ENCODE results near the gene TBX20. TPM values are rescaled to one million over a fixed set of nuclear protein-coding genes. Genes with fewer than 3 reads are reported as not detected.

TBX20 gene
- total RNA-seq, 1 donor from 2014 or later = 0.36 TPM

GRCh38 chr7:35263396-35263795 lies 9.5 kb upstream of the TBX20 start:
- TF ChIP-seq CTCF (IDR thresholded peaks at IDR 0.05; ENCODE audit: unreplicated experiment) = no peak
- Mint-ChIP-seq H3K9me3 (ENCODE audit: unreplicated experiment) (no peaks in the 10 kb centered on the region), H3K36me3 (ENCODE audit: low read depth, unreplicated experiment) (no peaks in the 10 kb centered on the region), H3K4me3 (ENCODE audit: unreplicated experiment) (no peak overlapping the region), H3K4me1 (ENCODE audit: unreplicated experiment) (peaks cover 14% of the 10 kb centered on the region), H3K27me3 (ENCODE audit: unreplicated experiment) (peaks cover 12% of the 10 kb centered on the region), H3K27ac (ENCODE audit: unreplicated experiment) (no peak overlapping the region)
- DNase-seq (ENCODE audit: low spot score) = no peak

- no peak for DNase-seq (ENCODE audit: low spot score)
- Mint-ChIP-seq H3K27ac (ENCODE audit: unreplicated experiment) (no peak overlapping the region), H3K27me3 (ENCODE audit: unreplicated experiment) (peaks cover 13% of the 10 kb centered on the region), H3K9me3 (ENCODE audit: unreplicated experiment) (no peaks in the 10 kb centered on the region), H3K4me3 (ENCODE audit: unreplicated experiment) (no peak overlapping the region), H3K4me1 (ENCODE audit: unreplicated experiment) (peaks cover 19% of the 10 kb centered on the region), H3K36me3 (ENCODE audit: low read depth, unreplicated experiment) (no peaks in the 10 kb centered on the region)
- TF ChIP-seq CTCF (IDR thresholded peaks at IDR 0.05; ENCODE audit: unreplicated experiment) = peak; percentile 24
Observed at GRCh38 chr7:35261476-35262285, 7.8 kb upstream of the TBX20 start.

GRCh38 chr7:35261041-35261440 lies 7.1 kb upstream of the TBX20 start:
- H3K36me3 Mint-ChIP-seq (ENCODE audit: low read depth, unreplicated experiment) = no peaks in the 10 kb centered on the region
- no peak for DNase-seq (ENCODE audit: low spot score)
- no peak overlapping the region for H3K4me3 Mint-ChIP-seq (ENCODE audit: unreplicated experiment)
- no peaks in the 10 kb centered on the region for H3K9me3 Mint-ChIP-seq (ENCODE audit: unreplicated experiment)
- TF ChIP-seq CTCF (IDR thresholded peaks at IDR 0.05; ENCODE audit: unreplicated experiment) = no peak
- H3K27ac Mint-ChIP-seq (ENCODE audit: unreplicated experiment) = no peak overlapping the region
- peaks cover 16% of the 10 kb centered on the region for H3K27me3 Mint-ChIP-seq (ENCODE audit: unreplicated experiment)
- H3K4me1 Mint-ChIP-seq (ENCODE audit: unreplicated experiment) = peaks cover 26% of the 10 kb centered on the region

- no peak overlapping the region for H3K4me3 Mint-ChIP-seq (ENCODE audit: unreplicated experiment)
- no peaks in the 10 kb centered on the region for H3K9me3 Mint-ChIP-seq (ENCODE audit: unreplicated experiment)
- H3K27ac Mint-ChIP-seq (ENCODE audit: unreplicated experiment) = no peak overlapping the region
- TF ChIP-seq CTCF (IDR thresholded peaks at IDR 0.05; ENCODE audit: unreplicated experiment) = no peak
- H3K36me3 Mint-ChIP-seq (ENCODE audit: low read depth, unreplicated experiment) = no peaks in the 10 kb centered on the region
- H3K4me1 Mint-ChIP-seq (ENCODE audit: unreplicated experiment) = peaks cover 26% of the 10 kb centered on the region
- peaks cover 18% of the 10 kb centered on the region for H3K27me3 Mint-ChIP-seq (ENCODE audit: unreplicated experiment)
- no peak for DNase-seq (ENCODE audit: low spot score)
Observed at GRCh38 chr7:35260246-35260645, 6.3 kb upstream of the TBX20 start.

GRCh38 chr7:35259523-35259908 lies 5.6 kb upstream of the TBX20 start:
- peaks cover 27% of the 10 kb centered on the region for H3K4me1 Mint-ChIP-seq (ENCODE audit: unreplicated experiment)
- H3K4me3 Mint-ChIP-seq (ENCODE audit: unreplicated experiment) = peak overlapping the region; percentile 2
- peaks cover 23% of the 10 kb centered on the region for H3K27me3 Mint-ChIP-seq (ENCODE audit: unreplicated experiment)

More at GRCh38 chr7:35259523-35259908, 5.6 kb upstream of the TBX20 start:
- TF ChIP-seq CTCF (IDR thresholded peaks at IDR 0.05; ENCODE audit: unreplicated experiment) = no peak
- no peaks in the 10 kb centered on the region for H3K9me3 Mint-ChIP-seq (ENCODE audit: unreplicated experiment)
- no peak for DNase-seq (ENCODE audit: low spot score)
- no peaks in the 10 kb centered on the region for H3K36me3 Mint-ChIP-seq (ENCODE audit: low read depth, unreplicated experiment)
- no peak overlapping the region for H3K27ac Mint-ChIP-seq (ENCODE audit: unreplicated experiment)

All from endothelial cell (in vitro differentiated cells).